C4-2B (cell line): ENCODE measurements around the gene RGS7.

Experiments
- CTCF ChIP-seq: fragments of 450-650 bp; conservative IDR thresholded peaks from 2 replicates; pipeline ENCODE4 v1.5.1; 2017; ENCODE audit warnings: mild to moderate bottlenecking
- ZFX ChIP-seq: fragments of 450-650 bp; IDR thresholded peaks from 2 replicates; pipeline ENCODE4 v1.6.1; 2017

GRCh38 chr1:240758296-240758695 is 598.7 kb downstream of the RGS7 start:
- TF ChIP-seq CTCF, result no peak
- TF ChIP-seq ZFX, result no peak
